ENCODE measurements around the gene TSBP1. TPM values are rescaled to one million over a fixed set of nuclear protein-coding genes. Genes with fewer than 3 reads are reported as not detected.

Gene TSBP1
- total and polyA plus RNA-seq, 7 experiments from 2014 or later = not detected

GRCh38 chr6:32397252-32397920 lies 25.7 kb upstream of the TSBP1 start:
- Mint-ChIP-seq H3K9me3 (no peaks in the 10 kb centered on the region), H3K27me3 (peaks cover 4 to 42% (median 16%) of the 10 kb centered on the region in 5 donors), H3K4me1 (peaks cover 0 to 4% (median 0%) of the 10 kb centered on the region in 7 donors), H3K36me3 (no peaks in the 10 kb centered on the region), H3K27ac (no peak overlapping the region), H3K4me3 (no peak overlapping the region)
- DNase-seq (no peak), ATAC-seq (no peak)
- intact Hi-C loops (cut with micrococcal nuclease) = no loop called here
- Histone ChIP-seq H3K27ac (ENCODE audit: low read depth, low read length) (no peak overlapping the region), H3K36me3 (ENCODE audit: control insufficient read depth in 2 of 3, insufficient read depth in 3 of 3, low read length in 3 of 3) (no peaks in the 10 kb centered on the region), H3K4me3 (ENCODE audit: low read length) (no peak overlapping the region), H3K9me3 (ENCODE audit: control insufficient read depth in 2 of 3, low read length in 3 of 3) (no peaks in the 10 kb centered on the region), H3K4me1 (ENCODE audit: control insufficient read depth in 2 of 2, insufficient read depth in 2 of 2, low read length in 2 of 2) (no peaks in the 10 kb centered on the region), H3K27me3 (ENCODE audit: control insufficient read depth in 2 of 2, insufficient read depth in 2 of 2, low read length in 2 of 2) (no peaks in the 10 kb centered on the region)
- POLR2A ChIA-PET = no interaction called here
- CTCF ChIA-PET = no interaction called here

- no peak overlapping the region for H3K27ac ChIP-seq (ENCODE audit: low read depth, low read length)
- peaks cover 0 to 4% (median 0%) of the 10 kb centered on the region in 7 donors for H3K4me1 Mint-ChIP-seq
- H3K27ac Mint-ChIP-seq = no peak overlapping the region
- H3K4me3 ChIP-seq (ENCODE audit: low read length) = no peak overlapping the region
- H3K36me3 ChIP-seq (ENCODE audit: control insufficient read depth in 2 of 3, insufficient read depth in 3 of 3, low read length in 3 of 3) = no peaks in the 10 kb centered on the region
- no peak for DNase-seq
- no peaks in the 10 kb centered on the region for H3K27me3 ChIP-seq (ENCODE audit: control insufficient read depth in 2 of 2, insufficient read depth in 2 of 2, low read length in 2 of 2)
- no peaks in the 10 kb centered on the region for H3K9me3 ChIP-seq (ENCODE audit: control insufficient read depth in 2 of 3, low read length in 3 of 3)
- ChIA-PET CTCF (interaction anchor here (1.0 kb wide), 1 partner anchor 15 kb away, joined by 3 read pairs; no protein-coding TSS in a partner anchor), POLR2A (no interaction called here)
- H3K27me3 Mint-ChIP-seq = peaks cover 4 to 38% (median 16%) of the 10 kb centered on the region in 5 donors
- no peak overlapping the region for H3K4me3 Mint-ChIP-seq
- H3K36me3 Mint-ChIP-seq = no peaks in the 10 kb centered on the region
- intact Hi-C loops (cut with micrococcal nuclease) = no loop called here
- H3K4me1 ChIP-seq (ENCODE audit: control insufficient read depth in 2 of 2, insufficient read depth in 2 of 2, low read length in 2 of 2) = no peaks in the 10 kb centered on the region
- H3K9me3 Mint-ChIP-seq = no peaks in the 10 kb centered on the region
- ATAC-seq = no peak
Observed at GRCh38 chr6:32396028-32396427, 24.3 kb upstream of the TSBP1 start.

GRCh38 chr6:32393665-32394420 lies 22.1 kb upstream of the TSBP1 start:
- peaks cover 0 to 4% (median 0%) of the 10 kb centered on the region in 7 donors for H3K4me1 Mint-ChIP-seq
- DNase-seq = no peak
- H3K27ac Mint-ChIP-seq = no peak overlapping the region

GRCh38 chr6:32391505-32391904 lies 19.8 kb upstream of the TSBP1 start:
- POLR2A ChIA-PET = no interaction called here
- H3K4me1 Mint-ChIP-seq = no peaks in the 10 kb centered on the region
- H3K27me3 Mint-ChIP-seq = peaks cover 9 to 57% (median 31%) of the 10 kb centered on the region in 5 donors
- no peaks in the 10 kb centered on the region for H3K27me3 ChIP-seq (ENCODE audit: control insufficient read depth in 2 of 2, insufficient read depth in 2 of 2, low read length in 2 of 2)
- ATAC-seq = no peak
- H3K9me3 Mint-ChIP-seq = no peaks in the 10 kb centered on the region
- CTCF ChIA-PET = no interaction called here
- intact Hi-C loops (cut with micrococcal nuclease) = no loop called here
- no peak for DNase-seq
- H3K4me3 Mint-ChIP-seq = no peak overlapping the region
- no peak overlapping the region for H3K27ac ChIP-seq (ENCODE audit: low read depth, low read length)
- H3K4me1 ChIP-seq (ENCODE audit: control insufficient read depth in 2 of 2, insufficient read depth in 2 of 2, low read length in 2 of 2) = no peaks in the 10 kb centered on the region
- H3K9me3 ChIP-seq (ENCODE audit: control insufficient read depth in 2 of 3, low read length in 3 of 3) = no peaks in the 10 kb centered on the region
- no peaks in the 10 kb centered on the region for H3K36me3 Mint-ChIP-seq
- no peaks in the 10 kb centered on the region for H3K36me3 ChIP-seq (ENCODE audit: control insufficient read depth in 2 of 3, insufficient read depth in 3 of 3, low read length in 3 of 3)
- H3K27ac Mint-ChIP-seq = no peak overlapping the region
- no peak overlapping the region for H3K4me3 ChIP-seq (ENCODE audit: low read length)

More at GRCh38 chr6:32393665-32394420, 22.1 kb upstream of the TSBP1 start:
- no peak for ATAC-seq
- Mint-ChIP-seq H3K36me3 (no peaks in the 10 kb centered on the region), H3K27me3 (peaks cover 7 to 46% (median 18%) of the 10 kb centered on the region in 5 donors), H3K9me3 (no peaks in the 10 kb centered on the region), H3K4me3 (no peak overlapping the region)
- Histone ChIP-seq H3K27ac (ENCODE audit: low read depth, low read length) (no peak overlapping the region), H3K36me3 (ENCODE audit: control insufficient read depth in 2 of 3, insufficient read depth in 3 of 3, low read length in 3 of 3) (no peaks in the 10 kb centered on the region), H3K27me3 (ENCODE audit: control insufficient read depth in 2 of 2, insufficient read depth in 2 of 2, low read length in 2 of 2) (no peaks in the 10 kb centered on the region), H3K9me3 (ENCODE audit: control insufficient read depth in 2 of 3, low read length in 3 of 3) (no peaks in the 10 kb centered on the region), H3K4me3 (ENCODE audit: low read length) (no peak overlapping the region), H3K4me1 (ENCODE audit: control insufficient read depth in 2 of 2, insufficient read depth in 2 of 2, low read length in 2 of 2) (no peaks in the 10 kb centered on the region)
- ChIA-PET POLR2A (no interaction called here), CTCF (no interaction called here)
- intact Hi-C loops (cut with micrococcal nuclease) = no loop called here

GRCh38 chr6:32387589-32388340 lies 16.1 kb upstream of the TSBP1 start:
- DNase-seq (no peak), ATAC-seq (no peak)
- intact Hi-C loops (cut with micrococcal nuclease) = no loop called here
- Histone ChIP-seq H3K36me3 (ENCODE audit: control insufficient read depth in 2 of 3, insufficient read depth in 3 of 3, low read length in 3 of 3) (no peaks in the 10 kb centered on the region), H3K27me3 (ENCODE audit: control insufficient read depth in 2 of 2, insufficient read depth in 2 of 2, low read length in 2 of 2) (no peaks in the 10 kb centered on the region), H3K27ac (ENCODE audit: low read depth, low read length) (no peak overlapping the region), H3K4me3 (ENCODE audit: low read length) (no peak overlapping the region), H3K9me3 (ENCODE audit: control insufficient read depth in 2 of 3, low read length in 3 of 3) (no peaks in the 10 kb centered on the region), H3K4me1 (ENCODE audit: control insufficient read depth in 2 of 2, insufficient read depth in 2 of 2, low read length in 2 of 2) (no peaks in the 10 kb centered on the region)
- peaks cover 0 to 5% (median 2%) of the 10 kb centered on the region in 7 donors for H3K4me1 Mint-ChIP-seq
- H3K27me3 Mint-ChIP-seq = peaks cover 13 to 46% (median 31%) of the 10 kb centered on the region in 5 donors
- no peak overlapping the region for H3K27ac Mint-ChIP-seq
- no peak overlapping the region for H3K4me3 Mint-ChIP-seq
- ChIA-PET POLR2A (no interaction called here), CTCF (no interaction called here)
- H3K36me3 Mint-ChIP-seq = peaks cover 0 to 4% (median 0%) of the 10 kb centered on the region in 5 donors
- H3K9me3 Mint-ChIP-seq = no peaks in the 10 kb centered on the region

GRCh38 chr6:32386040-32386439 lies 14.3 kb upstream of the TSBP1 start:
- H3K9me3 ChIP-seq (ENCODE audit: control insufficient read depth in 2 of 3, low read length in 3 of 3) = no peaks in the 10 kb centered on the region
- H3K9me3 Mint-ChIP-seq = no peaks in the 10 kb centered on the region
- H3K27ac Mint-ChIP-seq = no peak overlapping the region
- DNase-seq = no peak
- H3K4me3 ChIP-seq (ENCODE audit: low read length) = no peak overlapping the region
- CTCF ChIA-PET = no interaction called here
- intact Hi-C loops (cut with micrococcal nuclease) = no loop called here
- H3K36me3 Mint-ChIP-seq = peaks cover 0 to 4% (median 0%) of the 10 kb centered on the region in 5 donors
- POLR2A ChIA-PET = no interaction called here
- H3K27me3 ChIP-seq (ENCODE audit: control insufficient read depth in 2 of 2, insufficient read depth in 2 of 2, low read length in 2 of 2) = no peaks in the 10 kb centered on the region
- ATAC-seq = no peak
- peaks cover 9 to 40% (median 31%) of the 10 kb centered on the region in 5 donors for H3K27me3 Mint-ChIP-seq
- no peaks in the 10 kb centered on the region for H3K4me1 ChIP-seq (ENCODE audit: control insufficient read depth in 2 of 2, insufficient read depth in 2 of 2, low read length in 2 of 2)
- no peak overlapping the region for H3K4me3 Mint-ChIP-seq
- no peak overlapping the region for H3K27ac ChIP-seq (ENCODE audit: low read depth, low read length)
- H3K4me1 Mint-ChIP-seq = peaks cover 0 to 5% (median 2%) of the 10 kb centered on the region in 7 donors
- no peaks in the 10 kb centered on the region for H3K36me3 ChIP-seq (ENCODE audit: control insufficient read depth in 2 of 3, insufficient read depth in 3 of 3, low read length in 3 of 3)
